ENCODE data around the gene CLTRN. TPM values are rescaled to one million over a fixed set of nuclear protein-coding genes. Genes with fewer than 3 reads are reported as not detected.
A peak's percentile ranks its signal among the peaks of the same experiment; 100 is the strongest.

The CLTRN gene
- total and polyA plus RNA-seq, 2 donors = 0.28 to 3.9 TPM

- DNase-seq (ENCODE audit: low read depth in 6 of 9, low spot score in 9 of 9) = no peak
- H3K27me3 ChIP-seq (ENCODE audit: control insufficient read depth in 2 of 2, insufficient read depth in 1 of 2, low read length in 1 of 2) = no peaks in the 10 kb centered on the region
These were observed 61.8 kb downstream of the CLTRN start for GRCh38 chrX:15602761-15603160.

GRCh38 chrX:15601932-15602331 is 62.7 kb downstream of the CLTRN start:
- 87% methylated on average over 3 of the region's 3 CpGs for WGBS
- no peak overlapping the region for H3K27ac ChIP-seq (ENCODE audit: low read depth in 1 of 2, low read length in 1 of 2)
- H3K27me3 ChIP-seq (ENCODE audit: control insufficient read depth in 2 of 2, insufficient read depth in 1 of 2, low read length in 1 of 2) = no peaks in the 10 kb centered on the region

More at GRCh38 chrX:15602761-15603160, 61.8 kb downstream of the CLTRN start:
- H3K9me3 ChIP-seq (ENCODE audit: control insufficient read depth in 2 of 2, insufficient read depth in 1 of 2, low read length in 1 of 2) = no peaks in the 10 kb centered on the region
- H3K4me1 ChIP-seq (ENCODE audit: control insufficient read depth in 2 of 2, insufficient read depth in 2 of 2, low read length in 2 of 2) = no peaks in the 10 kb centered on the region
- no peak overlapping the region for H3K4me3 ChIP-seq (ENCODE audit: low read length in 2 of 2)
- WGBS = 91% methylated on average over 5 of the region's 5 CpGs
- H3K36me3 ChIP-seq (ENCODE audit: control insufficient read depth in 2 of 2, insufficient read depth in 2 of 2, low read length in 1 of 2) = no peaks in the 10 kb centered on the region
- no peak overlapping the region for H3K27ac ChIP-seq (ENCODE audit: low read depth in 1 of 2, low read length in 1 of 2)

GRCh38 chrX:15600745-15601144 is 63.9 kb downstream of the CLTRN start, which contains the start of gene ACE2:
Gene ACE2, minus strand, starts transcription at chrX:15600960. Its CDS starts 49 bp downstream, at chrX:15600911.
- H3K27ac ChIP-seq (ENCODE audit: low read depth in 1 of 2, low read length in 1 of 2) = no peak within 1 kb of the TSS
- H3K4me1 ChIP-seq (ENCODE audit: control insufficient read depth in 2 of 2, insufficient read depth in 2 of 2, low read length in 2 of 2) = no peaks in the 10 kb centered on the region
- no peaks in the 10 kb centered on the region for H3K36me3 ChIP-seq (ENCODE audit: control insufficient read depth in 2 of 2, insufficient read depth in 2 of 2, low read length in 1 of 2)
- no peaks in the 10 kb centered on the region for H3K27me3 ChIP-seq (ENCODE audit: control insufficient read depth in 2 of 2, insufficient read depth in 1 of 2, low read length in 1 of 2)
- H3K4me3 ChIP-seq (ENCODE audit: low read length in 2 of 2) = no peak within 1 kb of the TSS
- no peaks in the 10 kb centered on the region for H3K9me3 ChIP-seq (ENCODE audit: control insufficient read depth in 2 of 2, insufficient read depth in 1 of 2, low read length in 1 of 2)
- 86% methylated on average over 4 of the region's 4 CpGs for WGBS
- no peak for DNase-seq (ENCODE audit: low read depth in 6 of 9, low spot score in 9 of 9)

More at GRCh38 chrX:15601932-15602331, 62.7 kb downstream of the CLTRN start:
- Histone ChIP-seq H3K36me3 (ENCODE audit: control insufficient read depth in 2 of 2, insufficient read depth in 2 of 2, low read length in 1 of 2) (no peaks in the 10 kb centered on the region), H3K4me3 (ENCODE audit: low read length in 2 of 2) (no peak overlapping the region), H3K4me1 (ENCODE audit: control insufficient read depth in 2 of 2, insufficient read depth in 2 of 2, low read length in 2 of 2) (no peaks in the 10 kb centered on the region), H3K9me3 (ENCODE audit: control insufficient read depth in 2 of 2, insufficient read depth in 1 of 2, low read length in 1 of 2) (no peaks in the 10 kb centered on the region)
- DNase-seq (ENCODE audit: low read depth in 6 of 9, low spot score in 9 of 9) = no peak

GRCh38 chrX:15600049-15600448 is 64.6 kb downstream of the CLTRN start:
- no peak overlapping the region for H3K4me3 ChIP-seq (ENCODE audit: low read length in 2 of 2)
- H3K27me3 ChIP-seq (ENCODE audit: control insufficient read depth in 2 of 2, insufficient read depth in 1 of 2, low read length in 1 of 2) = no peaks in the 10 kb centered on the region
- H3K36me3 ChIP-seq (ENCODE audit: control insufficient read depth in 2 of 2, insufficient read depth in 2 of 2, low read length in 1 of 2) = no peaks in the 10 kb centered on the region
- no peaks in the 10 kb centered on the region for H3K4me1 ChIP-seq (ENCODE audit: control insufficient read depth in 2 of 2, insufficient read depth in 2 of 2, low read length in 2 of 2)
- H3K9me3 ChIP-seq (ENCODE audit: control insufficient read depth in 2 of 2, insufficient read depth in 1 of 2, low read length in 1 of 2) = no peaks in the 10 kb centered on the region
- no peak for DNase-seq (ENCODE audit: low read depth in 6 of 9, low spot score in 9 of 9)
- H3K27ac ChIP-seq (ENCODE audit: low read depth in 1 of 2, low read length in 1 of 2) = no peak overlapping the region

GRCh38 chrX:15599461-15599860 is 65.1 kb downstream of the CLTRN start:
- WGBS = 94% methylated on average over 4 of the region's 4 CpGs
- Histone ChIP-seq H3K27ac (ENCODE audit: low read depth in 1 of 2, low read length in 1 of 2) (no peak overlapping the region), H3K4me1 (ENCODE audit: control insufficient read depth in 2 of 2, insufficient read depth in 2 of 2, low read length in 2 of 2) (no peaks in the 10 kb centered on the region), H3K36me3 (ENCODE audit: control insufficient read depth in 2 of 2, insufficient read depth in 2 of 2, low read length in 1 of 2) (no peaks in the 10 kb centered on the region), H3K27me3 (ENCODE audit: control insufficient read depth in 2 of 2, insufficient read depth in 1 of 2, low read length in 1 of 2) (no peaks in the 10 kb centered on the region), H3K4me3 (ENCODE audit: low read length in 2 of 2) (no peak overlapping the region), H3K9me3 (ENCODE audit: control insufficient read depth in 2 of 2, insufficient read depth in 1 of 2, low read length in 1 of 2) (no peaks in the 10 kb centered on the region)
- no peak for DNase-seq (ENCODE audit: low read depth in 6 of 9, low spot score in 9 of 9)

GRCh38 chrX:15598026-15598425 is 66.6 kb downstream of the CLTRN start:
- Histone ChIP-seq H3K36me3 (ENCODE audit: control insufficient read depth in 2 of 2, insufficient read depth in 2 of 2, low read length in 1 of 2) (no peaks in the 10 kb centered on the region), H3K4me3 (ENCODE audit: low read length in 2 of 2) (no peak overlapping the region), H3K27ac (ENCODE audit: low read depth in 1 of 2, low read length in 1 of 2) (no peak overlapping the region), H3K27me3 (ENCODE audit: control insufficient read depth in 2 of 2, insufficient read depth in 1 of 2, low read length in 1 of 2) (no peaks in the 10 kb centered on the region), H3K4me1 (ENCODE audit: control insufficient read depth in 2 of 2, insufficient read depth in 2 of 2, low read length in 2 of 2) (no peaks in the 10 kb centered on the region), H3K9me3 (ENCODE audit: control insufficient read depth in 2 of 2, insufficient read depth in 1 of 2, low read length in 1 of 2) (no peaks in the 10 kb centered on the region)
- WGBS = 92% methylated on average over 3 of the region's 3 CpGs
- no peak for DNase-seq (ENCODE audit: low read depth in 6 of 9, low spot score in 9 of 9)

- no peaks in the 10 kb centered on the region for H3K27me3 ChIP-seq (ENCODE audit: control insufficient read depth in 2 of 2, insufficient read depth in 1 of 2, low read length in 1 of 2)
- H3K4me1 ChIP-seq (ENCODE audit: control insufficient read depth in 2 of 2, insufficient read depth in 2 of 2, low read length in 2 of 2) = no peaks in the 10 kb centered on the region
- H3K4me3 ChIP-seq (ENCODE audit: low read length in 2 of 2) = no peak overlapping the region
- no peaks in the 10 kb centered on the region for H3K36me3 ChIP-seq (ENCODE audit: control insufficient read depth in 2 of 2, insufficient read depth in 2 of 2, low read length in 1 of 2)
- H3K9me3 ChIP-seq (ENCODE audit: control insufficient read depth in 2 of 2, insufficient read depth in 1 of 2, low read length in 1 of 2) = no peaks in the 10 kb centered on the region
- WGBS = 56% methylated on average over 2 of the region's 2 CpGs
- H3K27ac ChIP-seq (ENCODE audit: low read depth in 1 of 2, low read length in 1 of 2) = no peak overlapping the region
- no peak for DNase-seq (ENCODE audit: low read depth in 6 of 9, low spot score in 9 of 9)
These were observed 70.2 kb downstream of the CLTRN start for GRCh38 chrX:15594371-15594770.

- Histone ChIP-seq H3K27me3 (ENCODE audit: control insufficient read depth in 2 of 2, insufficient read depth in 1 of 2, low read length in 1 of 2) (no peaks in the 10 kb centered on the region), H3K36me3 (ENCODE audit: control insufficient read depth in 2 of 2, insufficient read depth in 2 of 2, low read length in 1 of 2) (no peaks in the 10 kb centered on the region), H3K9me3 (ENCODE audit: control insufficient read depth in 2 of 2, insufficient read depth in 1 of 2, low read length in 1 of 2) (no peaks in the 10 kb centered on the region), H3K4me1 (ENCODE audit: control insufficient read depth in 2 of 2, insufficient read depth in 2 of 2, low read length in 2 of 2) (no peaks in the 10 kb centered on the region), H3K4me3 (ENCODE audit: low read length in 2 of 2) (no peak overlapping the region), H3K27ac (ENCODE audit: low read depth in 1 of 2, low read length in 1 of 2) (peak overlapping the region; percentile 14 to 52)
- DNase-seq (ENCODE audit: low read depth in 6 of 9, low spot score in 9 of 9) = no peak
- WGBS = 85% methylated on average over 5 of the region's 5 CpGs
These were observed 84.5 kb downstream of the CLTRN start for GRCh38 chrX:15579778-15580747.

All from thymus (tissue), 11 donors.